Fibroblast of mammary gland (primary cell): ENCODE results near the gene PPCDC.

Experiments used
- DNase-seq: peaks from one replicate; pipeline ENCODE4 v3.0.0-alpha.2; 2010; ENCODE audit warnings: low read depth
- H3K4me3 ChIP-seq: 2 replicates; pipeline ENCODE4 v1.5.1; 2011; ENCODE audit warnings: low read depth, mild to moderate bottlenecking, low read length, moderate library complexity; ENCODE audit not compliant: control insufficient read depth
- CTCF ChIP-seq: conservative IDR thresholded peaks from 2 replicates; pipeline ENCODE4 v1.5.1; 2011; ENCODE audit warnings: low read depth, low read length, inconsistent platforms; ENCODE audit not compliant: control insufficient read depth, insufficient read depth

Gene PPCDC

GRCh38 chr15:75051711-75052110 is 28.3 kb downstream of the PPCDC start:
- TF ChIP-seq CTCF, result no peak
- no peak for DNase-seq
- H3K4me3 ChIP-seq, result no peak overlapping the region

- no peak overlapping the region for H3K4me3 ChIP-seq
- no peak for DNase-seq
- TF ChIP-seq CTCF, result no peak
Measured at GRCh38 chr15:75052972-75053747, 29.8 kb downstream of the PPCDC start.

GRCh38 chr15:75053748-75054125 is 30.3 kb downstream of the PPCDC start:
- DNase-seq, result no peak
- TF ChIP-seq CTCF, result no peak
- H3K4me3 ChIP-seq, result no peak overlapping the region

GRCh38 chr15:75054172-75054897 is 30.9 kb downstream of the PPCDC start:
- H3K4me3 ChIP-seq, result no peak overlapping the region
- DNase-seq, result no peak
- TF ChIP-seq CTCF, result no peak

- no peak for TF ChIP-seq CTCF
- no peak overlapping the region for H3K4me3 ChIP-seq
- no peak for DNase-seq
Measured at GRCh38 chr15:75056036-75056435, 32.6 kb downstream of the PPCDC start.

GRCh38 chr15:75058127-75058905 is 34.9 kb downstream of the PPCDC start:
- DNase-seq, result no peak
- H3K4me3 ChIP-seq, result no peak overlapping the region
- no peak for TF ChIP-seq CTCF
